Endothelial cell of umbilical vein (primary cell): Measurements from ENCODE around the gene DSCAML1. TPM values are rescaled to one million over a fixed set of nuclear protein-coding genes. Genes with fewer than 3 reads are reported as not detected.

ENCODE experiments used
- BruUV-seq: library from RNA; stranded (reverse); fragments of 400-500 nt; replicated peaks from 2 replicates; lab custom pipeline; 2021; lab: Mats Ljungman, UMichigan
- CTCF ChIA-PET: fragments of 300-600, 350-600 bp; sonication (Branson Sonifier 250); formaldehyde crosslinking; loops from one replicate; lab custom pipeline; 2021; ENCODE audit warnings: antibody characterized with exemption, inconsistent platforms; lab: Charles Lee
- POLR2A ChIA-PET: fragments of 300-600, 350-600 bp; sonication (Branson Sonifier 250); formaldehyde crosslinking; loops from one replicate; lab custom pipeline; 2021; ENCODE audit warnings: antibody characterized with exemption, inconsistent platforms; lab: Charles Lee
- DNase-seq: peaks from one replicate; pipeline ENCODE4 v3.0.0-alpha.2; 2011; ENCODE audit warnings: low read depth, low spot score
- FAIRE-seq: peaks from 2 replicates; lab custom pipeline; 2011; peaks lifted over from hg19 to GRCh38; lab: Jason Lieb, UNC
- H2AFZ ChIP-seq: 2 replicates; pipeline ENCODE4 v1.6.0; 2012; ENCODE audit warnings: low read depth, low read length, control low read depth, inconsistent platforms
- H3K27ac ChIP-seq: 2 replicates; pipeline ENCODE4 v1.5.1; 2011; ENCODE audit warnings: low read depth, mild to moderate bottlenecking, control low read depth, low read length, moderate library complexity; ENCODE audit not compliant: insufficient read depth
- H3K27me3 ChIP-seq, 2 experiments: 2 replicates each; pipeline versions ENCODE4 v1.6.0 to v1.6.1; 2011; ENCODE audit warnings: low read length in 2 of 2, mixed read lengths in 1 of 2; ENCODE audit not compliant: control insufficient read depth in 2 of 2, insufficient read depth in 2 of 2
- H3K36me3 ChIP-seq, 2 experiments: 2 replicates in 1 of 2; 3 replicates in 1 of 2; pipeline ENCODE4 v1.5.1; 2011; ENCODE audit warnings: low read length in 2 of 2, mild to moderate bottlenecking in 1 of 2, moderate library complexity in 1 of 2; ENCODE audit not compliant: control insufficient read depth in 2 of 2, insufficient read depth in 2 of 2; ENCODE audit errors: extremely low read depth in 1 of 2
- H3K4me1 ChIP-seq: 3 replicates; pipeline ENCODE4 v1.5.1; 2011; ENCODE audit warnings: mild to moderate bottlenecking, low read length; ENCODE audit not compliant: control insufficient read depth, insufficient read depth; ENCODE audit errors: extremely low read depth
- H3K4me2 ChIP-seq: 2 replicates; pipeline ENCODE4 v1.6.1; 2011; ENCODE audit warnings: low read length, control low read depth, mixed read lengths; ENCODE audit not compliant: insufficient read depth
- H3K4me3 ChIP-seq, 3 experiments: fragments of 200-600 bp in 1 of 3; sonication (generic), shearing (Covaris generic) in 1 of 3; replicated peaks in 1 of 3; 2 replicates each; pipeline ENCODE4 v1.5.1; 2011 to 2016; ENCODE audit warnings: control low read depth in 3 of 3, low read length in 3 of 3, mild to moderate bottlenecking in 2 of 3, inconsistent platforms in 1 of 3, low read depth in 1 of 3, moderate library complexity in 1 of 3; ENCODE audit not compliant: insufficient read depth in 1 of 3
- H3K79me2 ChIP-seq: 2 replicates; pipeline ENCODE4 v1.6.0; 2012; ENCODE audit warnings: low read length, inconsistent platforms; ENCODE audit not compliant: control insufficient read depth, insufficient read depth
- H3K9ac ChIP-seq: replicated peaks from 2 replicates; pipeline ENCODE3; 2011; ENCODE audit warnings: low read length, control low read depth; ENCODE audit not compliant: insufficient read depth; ENCODE audit errors: extremely low read depth
- H3K9me1 ChIP-seq: replicated peaks from 3 replicates; pipeline ENCODE4 v1.6.0; 2011; ENCODE audit warnings: mild to moderate bottlenecking, low read length; ENCODE audit not compliant: control insufficient read depth, insufficient read depth; ENCODE audit errors: extremely low read depth
- H3K9me3 ChIP-seq: replicated peaks from 2 replicates; pipeline ENCODE4 v1.5.1; 2012; ENCODE audit warnings: low read length, inconsistent platforms; ENCODE audit not compliant: control insufficient read depth, insufficient read depth
- H4K20me1 ChIP-seq: replicated peaks from 2 replicates; pipeline ENCODE3; 2011; ENCODE audit warnings: mild to moderate bottlenecking, low read length; ENCODE audit not compliant: control insufficient read depth, insufficient read depth; ENCODE audit errors: extremely low read depth
- CTCF ChIP-seq, 2 donors: IDR thresholded peaks; 1 replicate in 1 of 2; 2 replicates in 1 of 2; pipeline ENCODE4 v1.5.1; 2011; ENCODE audit warnings: low read length in 2 of 2, mild to moderate bottlenecking in 2 of 2, moderate library complexity in 2 of 2, control low read depth in 1 of 2, inconsistent platforms in 1 of 2, low read depth in 1 of 2; ENCODE audit not compliant: insufficient read depth in 1 of 2; ENCODE audit errors: extremely low read depth in 1 of 2
- EZH2 ChIP-seq: IDR thresholded peaks from 2 replicates; pipeline ENCODE4 v1.6.1; 2012; ENCODE audit warnings: borderline replicate concordance, low read depth, mild to moderate bottlenecking, moderate library complexity, low read length, inconsistent platforms; ENCODE audit not compliant: severe bottlenecking
- FOS ChIP-seq: IDR thresholded peaks from 2 replicates; pipeline ENCODE4 v1.6.1; 2011; ENCODE audit warnings: mild to moderate bottlenecking, low read length, moderate library complexity, borderline replicate concordance; ENCODE audit not compliant: insufficient read depth
- GATA2 ChIP-seq: IDR thresholded peaks from 2 replicates; pipeline ENCODE4 v1.7.0; 2011; ENCODE audit warnings: low read depth, mild to moderate bottlenecking, moderate library complexity, mixed read lengths, low read length; ENCODE audit not compliant: insufficient read length, insufficient read depth
- JUN ChIP-seq: IDR thresholded peaks from 2 replicates; pipeline ENCODE4 v1.6.1; 2011; ENCODE audit warnings: borderline replicate concordance, low read depth; ENCODE audit not compliant: insufficient read length, insufficient read depth
- MAX ChIP-seq: IDR thresholded peaks from 2 replicates; pipeline ENCODE4 v1.6.1; 2011; ENCODE audit not compliant: insufficient read depth, insufficient read length
- MYC ChIP-seq: IDR thresholded peaks from one replicate; pipeline ENCODE4 v1.6.1; 2011; ENCODE audit warnings: mild to moderate bottlenecking, low read depth, low read length
- POLR2A ChIP-seq: IDR thresholded peaks from 2 replicates; pipeline ENCODE4 v1.6.1; 2012; ENCODE audit warnings: low read depth, mild to moderate bottlenecking, control low read depth, low read length
- POLR2AphosphoS5 ChIP-seq: IDR thresholded peaks from 2 replicates; pipeline ENCODE4 v1.6.1; 2012; ENCODE audit warnings: low read depth, mild to moderate bottlenecking, control low read depth, low read length, moderate library complexity; ENCODE audit not compliant: insufficient read depth
- dilution Hi-C: fragments of 300-500 bp; cut with MboI; formaldehyde crosslinking; loops from one replicate; pipeline ENCODE4 v1.15.0; 2019; ENCODE audit warnings: low sequenced_read_pairs; ENCODE audit not compliant: extremely low pct_ligation_motif_present
- intact Hi-C: fragments of 100-400 bp; cut with micrococcal nuclease; formaldehyde crosslinking; loops from one replicate; pipeline ENCODE4 v1.10.0; 2022
- polyA plus RNA-seq, 4 experiments: library from polyadenylated mRNA; depleted of rRNA in 3 of 4; stranded (reverse) in 3 of 4; unstranded in 1 of 4; fragments of >200 nt; gene quantifications; 2 replicates each; pipeline versions ENCODE4 v1.2.1 to v1.2.3, GENCODE V29; 2011 to 2012; ENCODE audit warnings: missing spikeins in 1 of 4
- total RNA-seq: library from RNA; stranded (reverse); gene quantifications from 2 replicates; pipeline ENCODE4 v1.2.3, GENCODE V29; 2021

The DSCAML1 gene
- total and polyA plus RNA-seq, 2 donors (not counting 3 experiments of a cell fraction or from before 2014, with no cell fraction given) = not detected

- intact Hi-C loops (no loop called here), dilution Hi-C loops (no loop called here)
- Histone ChIP-seq H3K4me1 (no peaks in the 10 kb centered on the region), H2AFZ (no peak overlapping the region), H3K36me3 (no peaks in the 10 kb centered on the region), H3K9ac (no peak overlapping the region), H3K79me2 (no peaks in the 10 kb centered on the region), H3K4me3 (no peak overlapping the region), H3K27ac (no peak overlapping the region), H3K9me1 (no peaks in the 10 kb centered on the region), H3K27me3 (no peaks in the 10 kb centered on the region), H4K20me1 (no peaks in the 10 kb centered on the region), H3K9me3 (no peaks in the 10 kb centered on the region), H3K4me2 (no peak overlapping the region)
- BruUV-seq = no TSS peak
- ChIA-PET CTCF (interaction anchor here (1.4 kb wide), 1 partner anchor 309 kb away, joined by 3 read pairs; no protein-coding TSS in a partner anchor), POLR2A (no interaction called here)
- no peak for TF ChIP-seq FOS
- TF ChIP-seq POLR2AphosphoS5 = no peak
- TF ChIP-seq GATA2 = no peak
- no peak for TF ChIP-seq CTCF (IDR thresholded peaks at IDR 0.05; ENCODE audit: extremely low read depth in 1 of 2, insufficient read depth in 1 of 2, low read depth in 1 of 2, low read length in 2 of 2)
- no peak for TF ChIP-seq MYC
- no peak for TF ChIP-seq JUN
- no peak for TF ChIP-seq MAX
- no peak for TF ChIP-seq EZH2
- TF ChIP-seq POLR2A = no peak
- no peak for FAIRE-seq
- DNase-seq = no peak
These were observed 61.6 kb downstream of the DSCAML1 start for GRCh38 chr11:117735350-117735977.
